Uterus (tissue), 4 donors: Measurements from ENCODE around the gene DNAH17. TPM values are rescaled to one million over a fixed set of nuclear protein-coding genes. Genes with fewer than 3 reads are reported as not detected.

Experiments
- DNase-seq, 2 donors: peaks; one replicate each; pipeline ENCODE4 v3.0.0-alpha.2; 2019 to 2020
- H3K27ac ChIP-seq, 2 donors: fragments of 200-600 bp; sonication (generic); 1 replicate in 1 of 2; 2 replicates in 1 of 2; pipeline ENCODE4 v1.5.1; 2016 to 2018
- H3K27me3 ChIP-seq, 2 donors: fragments of 200-600 bp; sonication (generic); one replicate each; pipeline ENCODE4 v1.5.1; 2018 to 2019; ENCODE audit warnings: control low read depth in 1 of 2
- H3K36me3 ChIP-seq, 2 donors: fragments of 200-600 bp; sonication (generic); one replicate each; pipeline ENCODE4 v1.5.1; 2019; ENCODE audit warnings: control low read depth in 1 of 2
- H3K4me1 ChIP-seq, 2 donors: fragments of 200-600 bp; sonication (generic); one replicate each; pipeline ENCODE4 v1.5.1; 2018 to 2019; ENCODE audit warnings: control low read depth in 1 of 2
- H3K4me3 ChIP-seq, 2 donors: fragments of 200-600 bp; sonication (generic); 1 replicate in 1 of 2; 2 replicates in 1 of 2; pipeline ENCODE4 v1.5.1; 2018 to 2019; ENCODE audit warnings: mild to moderate bottlenecking in 1 of 2
- H3K9me3 ChIP-seq, 2 donors: fragments of 200-600 bp; sonication (generic); one replicate each; pipeline ENCODE4 v1.5.1; 2019; ENCODE audit warnings: control low read depth in 1 of 2
- CTCF ChIP-seq, 4 experiments: fragments of 200-600 bp in 2 of 4; fragments of 450-650 bp in 2 of 4; sonication (generic) in 2 of 4; IDR thresholded peaks; one replicate each; pipeline ENCODE4 v1.5.1; 2016 to 2019; ENCODE audit warnings: antibody characterized with exemption in 4 of 4, mild to moderate bottlenecking in 2 of 4, moderate library complexity in 1 of 4
- POLR2A ChIP-seq, 2 donors: fragments of 450-650 bp; IDR thresholded peaks; one replicate each; pipeline ENCODE4 v1.6.1; 2016; ENCODE audit warnings: antibody characterized with exemption in 2 of 2, mild to moderate bottlenecking in 1 of 2, moderate library complexity in 1 of 2
- intact Hi-C: fragments of 100-400 bp; cut with DNase I; formaldehyde crosslinking; loops from one replicate; pipeline ENCODE4 v1.15.1; 2023; ENCODE audit warnings: low total_unique reads
- total RNA-seq, 4 donors: library from RNA; depleted of rRNA in 3 of 4; stranded (reverse); fragments of >200 nt in 3 of 4; gene quantifications; one replicate each; pipeline versions ENCODE4 v1.1.0 to v1.2.4, GENCODE V29; 2014 to 2023
- donor health status: DM: yes; HTN: yes; CAD: no.

Gene DNAH17
- total RNA-seq, 4 donors from 2014 or later, result 0.03 to 1.1 TPM; not detected in 2

GRCh38 chr17:78605429-78605828, 28.2 kb upstream of the DNAH17 start:
- Histone ChIP-seq H3K27me3 (no peaks in the 10 kb centered on the region), H3K4me3 (no peak overlapping the region), H3K9me3 (no peaks in the 10 kb centered on the region), H3K4me1 (no peaks in the 10 kb centered on the region), H3K27ac (no peak overlapping the region), H3K36me3 (no peaks in the 10 kb centered on the region)
- TF ChIP-seq CTCF (IDR thresholded peaks at IDR 0.05) (no peak), POLR2A (IDR thresholded peaks at IDR 0.05) (no peak)
- intact Hi-C loops, result no loop called here
- no peak for DNase-seq

- H3K36me3 ChIP-seq, result no peaks in the 10 kb centered on the region
- H3K9me3 ChIP-seq, result no peaks in the 10 kb centered on the region
- H3K4me3 ChIP-seq, result no peak overlapping the region
- no peaks in the 10 kb centered on the region for H3K4me1 ChIP-seq
- no peaks in the 10 kb centered on the region for H3K27me3 ChIP-seq
- H3K27ac ChIP-seq, result no peak overlapping the region
- intact Hi-C loops, result no loop called here
- no peak for DNase-seq
- no peak for TF ChIP-seq CTCF (IDR thresholded peaks at IDR 0.05)
- no peak for TF ChIP-seq POLR2A (IDR thresholded peaks at IDR 0.05)
Measured at GRCh38 chr17:78602246-78602645, 25.1 kb upstream of the DNAH17 start.

GRCh38 chr17:78601577-78602190, 24.5 kb upstream of the DNAH17 start:
- TF ChIP-seq POLR2A (IDR thresholded peaks at IDR 0.05) (no peak), CTCF (IDR thresholded peaks at IDR 0.05) (no peak)
- H3K4me1 ChIP-seq, result no peaks in the 10 kb centered on the region
- intact Hi-C loops, result no loop called here
- no peak overlapping the region for H3K27ac ChIP-seq
- H3K9me3 ChIP-seq, result no peaks in the 10 kb centered on the region
- DNase-seq, result no peak
- H3K27me3 ChIP-seq, result no peaks in the 10 kb centered on the region
- H3K36me3 ChIP-seq, result no peaks in the 10 kb centered on the region
- no peak overlapping the region for H3K4me3 ChIP-seq

GRCh38 chr17:78600181-78600721, 23.1 kb upstream of the DNAH17 start:
- Histone ChIP-seq H3K27ac (no peak overlapping the region), H3K27me3 (no peaks in the 10 kb centered on the region), H3K4me3 (no peak overlapping the region), H3K9me3 (no peaks in the 10 kb centered on the region), H3K4me1 (no peaks in the 10 kb centered on the region), H3K36me3 (no peaks in the 10 kb centered on the region)
- intact Hi-C loops, result no loop called here
- TF ChIP-seq POLR2A (IDR thresholded peaks at IDR 0.05) (no peak), CTCF (IDR thresholded peaks at IDR 0.05) (no peak)
- no peak for DNase-seq

GRCh38 chr17:78599419-78599818, 22.2 kb upstream of the DNAH17 start:
- H3K27me3 ChIP-seq, result no peaks in the 10 kb centered on the region
- H3K4me1 ChIP-seq, result no peaks in the 10 kb centered on the region
- TF ChIP-seq CTCF (IDR thresholded peaks at IDR 0.05) (no peak), POLR2A (IDR thresholded peaks at IDR 0.05) (no peak)
- DNase-seq, result no peak
- no peak overlapping the region for H3K27ac ChIP-seq
- no peaks in the 10 kb centered on the region for H3K9me3 ChIP-seq
- H3K4me3 ChIP-seq, result no peak overlapping the region
- intact Hi-C loops, result no loop called here
- no peaks in the 10 kb centered on the region for H3K36me3 ChIP-seq
